ENCODE results near the gene WRNIP1. TPM values are rescaled to one million over a fixed set of nuclear protein-coding genes. Genes with fewer than 3 reads are reported as not detected.
A peak's percentile ranks its signal among the peaks of the same experiment; 100 is the strongest.

WRNIP1 gene
- total and polyA plus RNA-seq, 10 of the 15 experiments (the other 5 are each of a cell fraction or from before 2014, with no cell fraction given): 9.3 to 30.5 (median 24.3) TPM

DNA sequence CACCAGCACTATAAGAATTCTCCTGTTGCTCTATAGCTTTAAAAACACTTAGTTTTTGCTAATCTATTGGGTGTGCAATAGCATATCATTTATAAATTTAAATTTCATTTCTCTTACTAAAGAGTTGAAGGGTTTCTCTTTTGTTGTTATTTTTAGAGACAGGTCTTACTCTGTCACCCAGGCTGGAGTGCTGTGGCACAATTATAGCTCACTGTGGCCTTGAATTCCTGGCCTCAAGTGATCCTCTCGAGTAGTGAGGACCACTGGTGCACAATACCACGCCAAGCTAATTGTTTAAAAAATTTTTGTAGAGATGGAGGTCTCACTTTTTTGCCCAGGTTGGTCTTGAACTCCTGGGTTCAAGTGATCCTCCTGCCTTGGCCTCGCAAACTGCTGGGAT is 6.2 kb upstream of the WRNIP1 start (continued):
- TF ChIP-seq ZNF274 (IDR thresholded peaks at IDR 0.05; ENCODE audit: insufficient read depth, insufficient read length) (no peak), STAT3 (IDR thresholded peaks at IDR 0.05; ENCODE audit: low read depth, low read length) (no peak), NBN (IDR thresholded peaks at IDR 0.05) (no peak), CBX5 (IDR thresholded peaks at IDR 0.05; ENCODE audit: low read depth) (no peak), SUPT20H (IDR thresholded peaks at IDR 0.05; ENCODE audit: borderline replicate concordance, control insufficient read depth, low read depth, low read length) (no peak)

DNA sequence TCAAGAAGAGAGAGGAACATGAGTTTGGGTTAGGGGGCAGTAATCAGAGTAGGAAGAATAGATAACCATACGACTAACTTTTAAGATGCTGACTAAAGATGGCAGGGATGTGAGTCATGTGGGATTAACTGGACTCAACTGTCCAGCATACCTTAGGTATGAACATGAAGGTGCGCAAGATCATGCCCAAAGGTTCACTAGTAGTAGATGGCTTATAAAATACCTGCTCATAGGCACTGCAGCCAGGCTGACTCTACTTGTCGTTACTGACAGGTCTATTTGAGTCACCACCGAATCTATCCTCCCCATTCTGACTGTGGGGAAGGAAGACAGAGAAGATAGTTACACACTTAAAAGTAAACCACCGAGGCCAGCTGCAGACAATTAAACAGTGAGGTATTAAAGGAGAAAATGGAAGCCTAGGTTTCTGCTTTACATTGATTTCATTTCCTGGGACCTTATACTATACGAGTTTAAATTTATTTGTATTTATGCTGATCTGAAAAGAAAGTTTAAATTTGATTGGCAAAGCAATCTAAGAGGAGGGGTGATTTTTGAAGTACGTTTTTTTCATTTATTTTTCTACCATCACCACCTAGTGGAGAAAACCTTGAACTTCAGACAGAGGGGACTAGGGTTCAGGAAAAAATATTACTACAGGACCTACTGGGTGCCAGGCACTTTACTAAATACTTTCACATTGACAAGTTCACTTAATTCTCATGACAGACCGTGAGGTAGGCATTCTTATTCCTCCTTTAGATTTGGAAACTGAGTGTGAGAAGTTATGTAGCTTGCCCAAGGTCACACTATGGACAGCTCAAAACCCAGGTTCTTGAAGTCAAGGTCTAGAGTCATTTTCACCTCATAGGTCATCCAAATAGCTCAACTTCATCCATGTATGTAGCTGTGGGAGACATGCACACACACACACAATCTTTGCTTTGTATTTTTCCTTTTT is 4.0 kb upstream of the WRNIP1 start:
- peaks cover 6% of the 10 kb centered on the region for H3K79me2 ChIP-seq (ENCODE audit: control insufficient read depth, insufficient read depth, low read length)
- H3K27ac ChIP-seq (ENCODE audit: control insufficient read depth, insufficient read depth): no peak overlapping the region
- H3K4me1 ChIP-seq (ENCODE audit: control insufficient read depth, insufficient read depth, low read length): no peaks in the 10 kb centered on the region
- no TSS peak for BruUV-seq (replicated peaks)
- SMC1A ChIA-PET (ENCODE audit: uncharacterized antibody, unreplicated experiment): interaction anchor here (1.0 to 2.6 kb wide), 5 partner anchors 11 to 80 kb away, joined by 3 to 10 read pairs (median 3); partner anchors contain the start of genes MYLK4 and SERPINB1
- intact Hi-C loops (cut with micrococcal nuclease; ENCODE audit: unreplicated experiment): no loop called here
- 30% methylated on average over 8 of the region's 8 CpGs for WGBS (ENCODE audit: insufficient coverage, insufficient replicate concordance, low lambda C conversion rate, missing lambda C conversion rate)
- no peaks in the 10 kb centered on the region; the same call in 2 of the 3 replicates for H3K9me3 ChIP-seq (replicated peaks; ENCODE audit: control insufficient read depth, insufficient read depth, low read length)
- POLR2A ChIA-PET: interaction anchor here (0.6 kb wide), 1 partner anchor 182 kb away, joined by 5 read pairs; no protein-coding TSS in a partner anchor
- ATAC-seq: no peak
- H3K27me3 ChIP-seq (replicated peaks in 1 of 2; ENCODE audit: control insufficient read depth in 2 of 2, insufficient read depth in 2 of 2, low read length in 1 of 2): peaks cover 0 to 3% of the 10 kb centered on the region in 2 experiments; a peak in 2 of 4 replicates
- no peak overlapping the region for H3K4me3 ChIP-seq
- H4K20me1 ChIP-seq (ENCODE audit: control insufficient read depth, insufficient read depth): no peaks in the 10 kb centered on the region
- no peak for FAIRE-seq
- H3K36me3 ChIP-seq (ENCODE audit: control insufficient read depth in 2 of 2, insufficient read depth in 2 of 2, low read length in 1 of 2): no peaks in the 10 kb centered on the region
- in situ Hi-C loops (cut with MboI): no loop called here
- CTCF ChIA-PET: interaction anchor here (0.6 to 3.4 kb wide), 14 partner anchors 8 to 192 kb away, joined by 3 to 24 read pairs (median 4); partner anchors contain the start of gene MYLK4
- no peak for DNase-seq (ENCODE audit: low read depth, low spot score)
- H3K4me2 ChIP-seq (ENCODE audit: control insufficient read depth, insufficient read depth): no peak overlapping the region
- H3K9ac ChIP-seq (ENCODE audit: control insufficient read depth, insufficient read depth, low read length): no peak overlapping the region
- no peak overlapping the region for H2AFZ ChIP-seq (ENCODE audit: control insufficient read depth, low read depth, low read length)
- RAD21 ChIA-PET (ENCODE audit: unreplicated experiment): interaction anchor here (1.0 kb wide), 1 partner anchor 23 kb away, joined by 4 read pairs; no protein-coding TSS in a partner anchor
- TF ChIP-seq RB1 (IDR thresholded peaks at IDR 0.05; ENCODE audit: borderline replicate concordance) (no peak), MTA2 (IDR thresholded peaks at IDR 0.05; ENCODE audit: low read depth) (no peak), YY1 (IDR thresholded peaks at IDR 0.05; ENCODE audit: low read depth, low read length) (no peak), SIX5 (IDR thresholded peaks at IDR 0.05; ENCODE audit: low read depth, low read length, severe bottlenecking) (no peak), ZNF207 (IDR thresholded peaks at IDR 0.05; ENCODE audit: borderline replicate concordance) (no peak), DPF2 (IDR thresholded peaks at IDR 0.05) (peak; percentile 61; the same call in 1 of the 2 replicates), ZNF217 (IDR thresholded peaks at IDR 0.05) (no peak), TCF7 (IDR thresholded peaks at IDR 0.05; ENCODE audit: borderline replicate concordance) (no peak), SUPT20H (IDR thresholded peaks at IDR 0.05; ENCODE audit: borderline replicate concordance, control insufficient read depth, low read depth, low read length) (no peak), ZNF384 (IDR thresholded peaks at IDR 0.05; ENCODE audit: borderline replicate concordance, low read depth, low read length) (peak; percentile 53; the same call in 1 of the 2 replicates), RAD21 (IDR thresholded peaks at IDR 0.05; ENCODE audit: insufficient read depth, low read depth, low read length) (peak; percentile 30; the same call in 1 of the 2 replicates), NBN (IDR thresholded peaks at IDR 0.05) (no peak)
- TF ChIP-seq, protein P1, sequence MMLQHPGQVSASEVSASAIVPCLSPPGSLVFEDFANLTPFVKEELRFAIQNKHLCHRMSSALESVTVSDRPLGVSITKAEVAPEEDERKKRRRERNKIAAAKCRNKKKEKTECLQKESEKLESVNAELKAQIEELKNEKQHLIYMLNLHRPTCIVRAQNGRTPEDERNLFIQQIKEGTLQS (IDR thresholded peaks at IDR 0.05; ENCODE audit: borderline replicate concordance, extremely low read depth, low read depth, low read length): no peak
- TF ChIP-seq, protein P2, sequence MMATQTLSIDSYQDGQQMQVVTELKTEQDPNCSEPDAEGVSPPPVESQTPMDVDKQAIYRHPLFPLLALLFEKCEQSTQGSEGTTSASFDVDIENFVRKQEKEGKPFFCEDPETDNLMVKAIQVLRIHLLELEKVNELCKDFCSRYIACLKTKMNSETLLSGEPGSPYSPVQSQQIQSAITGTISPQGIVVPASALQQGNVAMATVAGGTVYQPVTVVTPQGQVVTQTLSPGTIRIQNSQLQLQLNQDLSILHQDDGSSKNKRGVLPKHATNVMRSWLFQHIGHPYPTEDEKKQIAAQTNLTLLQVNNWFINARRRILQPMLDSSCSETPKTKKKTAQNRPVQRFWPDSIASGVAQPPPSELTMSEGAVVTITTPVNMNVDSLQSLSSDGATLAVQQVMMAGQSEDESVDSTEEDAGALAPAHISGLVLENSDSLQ (IDR thresholded peaks at IDR 0.05): 0 out of 2 replicates have a peak, but pooled peaks have one; percentile 22
- TF ChIP-seq, protein P3, sequence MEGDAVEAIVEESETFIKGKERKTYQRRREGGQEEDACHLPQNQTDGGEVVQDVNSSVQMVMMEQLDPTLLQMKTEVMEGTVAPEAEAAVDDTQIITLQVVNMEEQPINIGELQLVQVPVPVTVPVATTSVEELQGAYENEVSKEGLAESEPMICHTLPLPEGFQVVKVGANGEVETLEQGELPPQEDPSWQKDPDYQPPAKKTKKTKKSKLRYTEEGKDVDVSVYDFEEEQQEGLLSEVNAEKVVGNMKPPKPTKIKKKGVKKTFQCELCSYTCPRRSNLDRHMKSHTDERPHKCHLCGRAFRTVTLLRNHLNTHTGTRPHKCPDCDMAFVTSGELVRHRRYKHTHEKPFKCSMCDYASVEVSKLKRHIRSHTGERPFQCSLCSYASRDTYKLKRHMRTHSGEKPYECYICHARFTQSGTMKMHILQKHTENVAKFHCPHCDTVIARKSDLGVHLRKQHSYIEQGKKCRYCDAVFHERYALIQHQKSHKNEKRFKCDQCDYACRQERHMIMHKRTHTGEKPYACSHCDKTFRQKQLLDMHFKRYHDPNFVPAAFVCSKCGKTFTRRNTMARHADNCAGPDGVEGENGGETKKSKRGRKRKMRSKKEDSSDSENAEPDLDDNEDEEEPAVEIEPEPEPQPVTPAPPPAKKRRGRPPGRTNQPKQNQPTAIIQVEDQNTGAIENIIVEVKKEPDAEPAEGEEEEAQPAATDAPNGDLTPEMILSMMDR (IDR thresholded peaks at IDR 0.05 in 2 of 3, conservative IDR thresholded peaks at IDR 0.05 in 1 of 3; ENCODE audit: control insufficient read depth in 2 of 3, extremely low read depth in 1 of 3, insufficient read depth in 1 of 3, low read depth in 3 of 3, low read length in 3 of 3): peak; percentile 45 to 53 (median 47); a peak in 5 of 6 replicates

Measured in GM12878 (cell line).